Measurements from ENCODE around the gene ZNF664. TPM values are rescaled to one million over a fixed set of nuclear protein-coding genes. Genes with fewer than 3 reads are reported as not detected.
A peak's percentile ranks its signal among the peaks of the same experiment; 100 is the strongest.

ZNF664 gene
- total RNA-seq, 4 donors from 2014 or later, result 23.1 to 97.1 (median 52.1) TPM

DNA sequence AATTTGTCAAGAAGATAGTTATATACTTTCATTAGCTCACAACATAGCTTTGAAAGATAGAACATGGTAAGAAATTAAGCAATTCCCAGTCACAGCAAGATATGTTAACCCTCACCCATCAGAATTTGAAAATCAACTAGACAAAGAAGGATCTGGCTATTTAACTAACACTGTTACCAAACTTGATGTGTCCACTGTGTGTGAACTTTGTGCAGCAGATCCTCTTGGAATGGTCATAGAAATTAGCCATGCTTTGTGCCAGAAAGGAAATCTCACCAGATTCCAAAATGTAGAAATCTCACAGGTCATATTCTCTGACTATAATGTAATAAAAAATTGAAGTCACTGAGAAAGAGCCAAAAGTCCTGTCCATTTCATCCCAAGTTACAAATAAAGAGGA lies 46.1 kb downstream of the ZNF664 start:
- no peaks in the 10 kb centered on the region for H3K9me3 ChIP-seq
- H3K36me3 ChIP-seq, result no peaks in the 10 kb centered on the region
- H3K27ac ChIP-seq, result peak overlapping the region; percentile 44 to 55
- TF ChIP-seq CTCF (IDR thresholded peaks at IDR 0.05) (no peak), POLR2A (IDR thresholded peaks at IDR 0.05) (no peak)
- DNase-seq, result no peak
- H3K27me3 ChIP-seq, result no peaks in the 10 kb centered on the region
- intact Hi-C loops (cut with DNase I; ENCODE audit: low total_unique reads), result no loop called here
- no peak overlapping the region for H3K4me3 ChIP-seq
- peaks cover 0 to 15% of the 10 kb centered on the region in 2 donors for H3K4me1 ChIP-seq

DNA sequence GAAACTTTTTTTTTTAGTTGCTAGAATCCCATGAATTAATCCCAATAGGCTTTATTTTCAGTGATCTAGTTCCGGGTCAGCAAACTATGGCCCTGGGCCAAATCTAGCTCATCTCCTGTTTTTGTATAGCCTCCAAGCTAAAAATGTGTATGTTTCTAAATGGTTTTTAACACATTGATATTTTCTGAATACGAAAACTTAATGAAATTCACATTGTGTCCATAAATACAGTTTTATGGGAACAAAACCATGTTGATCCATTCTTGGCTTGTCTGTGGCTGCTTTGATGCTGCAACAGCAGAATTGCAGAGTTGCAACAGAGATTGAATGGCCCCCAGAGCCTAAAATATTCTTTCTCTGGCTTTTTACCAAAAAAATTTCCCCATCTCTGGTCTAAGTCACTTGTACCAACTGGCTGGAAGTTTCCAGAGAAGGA lies 47.5 kb downstream of the ZNF664 start:
- peak; percentile 41 to 57 for DNase-seq
- no peaks in the 10 kb centered on the region for H3K9me3 ChIP-seq

DNA sequence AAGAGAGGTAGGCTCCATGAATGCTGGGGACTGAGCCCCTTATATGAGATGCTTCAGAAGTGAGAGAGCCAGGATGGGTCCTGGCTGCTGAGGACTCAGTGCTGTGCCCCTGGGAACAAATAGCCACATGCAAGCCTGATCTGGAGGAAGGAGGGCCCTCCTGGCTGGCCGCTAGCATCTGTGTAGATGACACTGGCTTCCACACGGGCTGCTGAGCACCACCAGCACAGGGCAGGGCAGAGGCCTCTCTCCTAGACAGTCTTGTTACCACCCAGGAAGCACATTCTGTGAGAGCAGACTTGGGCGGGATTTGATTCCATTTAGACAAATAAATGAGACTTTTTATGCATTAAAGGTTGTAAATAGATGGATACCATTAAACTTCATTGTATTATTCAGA lies 48.0 kb downstream of the ZNF664 start:
- Histone ChIP-seq H3K27me3 (no peaks in the 10 kb centered on the region), H3K27ac (peak overlapping the region in 1 of 2 donors; percentile 41), H3K36me3 (no peaks in the 10 kb centered on the region), H3K4me1 (peaks cover 0 to 15% of the 10 kb centered on the region in 2 donors), H3K9me3 (no peaks in the 10 kb centered on the region), H3K4me3 (no peak overlapping the region)
- intact Hi-C loops (cut with DNase I; ENCODE audit: low total_unique reads), result no loop called here
- DNase-seq, result no peak
- TF ChIP-seq CTCF (IDR thresholded peaks at IDR 0.05) (no peak), POLR2A (IDR thresholded peaks at IDR 0.05) (no peak)

More for the DNA sequence above, 47.5 kb downstream of the ZNF664 start:
- no peak for TF ChIP-seq POLR2A (IDR thresholded peaks at IDR 0.05)
- TF ChIP-seq CTCF (IDR thresholded peaks at IDR 0.05), result no peak
- peak overlapping the region; percentile 12 to 51 for H3K27ac ChIP-seq
- H3K4me1 ChIP-seq, result peaks cover 0 to 15% of the 10 kb centered on the region in 2 donors
- no peak overlapping the region for H3K4me3 ChIP-seq
- no peaks in the 10 kb centered on the region for H3K27me3 ChIP-seq
- no peaks in the 10 kb centered on the region for H3K36me3 ChIP-seq
- intact Hi-C loops (cut with DNase I; ENCODE audit: low total_unique reads), result no loop called here

DNA sequence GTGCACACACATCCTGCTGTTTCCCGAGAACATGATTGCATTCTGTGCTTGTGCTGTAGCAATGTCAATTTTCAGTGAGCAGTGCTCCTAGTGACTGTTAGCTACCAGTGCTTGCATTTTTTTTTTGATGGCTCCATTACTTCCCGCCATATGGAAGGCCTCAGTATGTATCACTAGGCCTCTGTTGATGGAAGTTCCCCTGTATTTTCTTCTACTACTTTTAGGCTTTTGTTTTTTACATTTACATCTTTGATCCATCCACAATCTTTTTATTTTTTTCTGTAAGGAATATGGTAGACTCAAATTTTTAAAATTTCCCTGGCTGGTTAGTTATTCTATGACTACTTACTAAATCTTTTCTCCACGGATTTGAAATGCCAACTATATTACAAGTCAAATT lies 49.1 kb downstream of the ZNF664 start:
- Histone ChIP-seq H3K36me3 (no peaks in the 10 kb centered on the region), H3K9me3 (no peaks in the 10 kb centered on the region), H3K4me1 (peaks cover 0 to 15% of the 10 kb centered on the region in 2 donors), H3K4me3 (no peak overlapping the region), H3K27ac (no peak overlapping the region), H3K27me3 (no peaks in the 10 kb centered on the region)
- no peak for DNase-seq
- TF ChIP-seq CTCF (IDR thresholded peaks at IDR 0.05), result no peak
- TF ChIP-seq POLR2A (IDR thresholded peaks at IDR 0.05), result no peak
- intact Hi-C loops (cut with DNase I; ENCODE audit: low total_unique reads), result no loop called here

GRCh38 chr12:124024263-124024678 lies 51.3 kb downstream of the ZNF664 start:
- Histone ChIP-seq H3K36me3 (no peaks in the 10 kb centered on the region), H3K27ac (no peak overlapping the region), H3K4me1 (peaks cover 0 to 9% of the 10 kb centered on the region in 2 donors), H3K9me3 (no peaks in the 10 kb centered on the region), H3K4me3 (no peak overlapping the region), H3K27me3 (no peaks in the 10 kb centered on the region)
- intact Hi-C loops (cut with DNase I; ENCODE audit: low total_unique reads), result no loop called here
- TF ChIP-seq POLR2A (IDR thresholded peaks at IDR 0.05) (no peak), CTCF (IDR thresholded peaks at IDR 0.05) (no peak)
- DNase-seq, result no peak
